Fibroblast of skin of right quadriceps (primary cell): ENCODE results near the gene PALD1.

Experiments used
- DNase-seq: peaks from one replicate; pipeline ENCODE4 v3.0.0-alpha.2; 2013

Gene PALD1

DNA sequence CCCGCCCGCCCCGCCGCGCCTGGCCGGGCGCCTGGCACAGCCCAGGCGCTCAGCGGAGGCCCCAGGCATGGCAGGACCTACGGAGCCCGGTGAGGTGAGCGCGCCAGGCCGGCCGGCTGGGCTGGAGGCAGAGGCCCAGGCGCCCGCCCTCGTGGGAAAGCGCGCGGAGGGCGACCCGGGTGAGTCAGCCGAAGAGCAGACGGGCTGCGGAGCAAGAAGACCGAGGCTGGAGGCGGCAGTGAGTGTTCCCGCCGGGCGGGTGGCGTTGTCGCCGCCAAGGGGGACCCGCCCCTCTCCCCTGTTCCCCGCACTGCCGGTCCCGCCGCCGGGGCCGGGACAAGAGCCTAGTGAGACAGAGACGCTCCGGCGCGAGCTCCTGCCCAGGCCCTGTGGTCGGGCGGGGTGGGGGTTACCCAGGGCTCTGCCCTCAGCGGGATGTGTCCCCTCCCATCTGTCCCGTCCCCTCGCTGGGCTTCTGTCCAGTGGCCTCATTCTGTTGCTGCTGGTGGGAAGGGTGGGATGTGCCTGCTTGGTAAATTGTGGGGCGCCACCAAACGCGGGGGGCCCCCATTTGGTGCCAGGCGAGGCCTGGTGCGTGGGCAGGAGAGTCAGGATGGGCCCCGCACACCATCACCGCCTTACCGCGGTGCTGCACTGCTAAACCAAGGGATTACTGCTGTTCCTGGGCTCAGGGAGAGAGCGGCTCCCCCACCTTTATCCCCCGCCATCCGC, 20.1 kb upstream of the PALD1 start:
- DNase-seq = peak; percentile 66

DNA sequence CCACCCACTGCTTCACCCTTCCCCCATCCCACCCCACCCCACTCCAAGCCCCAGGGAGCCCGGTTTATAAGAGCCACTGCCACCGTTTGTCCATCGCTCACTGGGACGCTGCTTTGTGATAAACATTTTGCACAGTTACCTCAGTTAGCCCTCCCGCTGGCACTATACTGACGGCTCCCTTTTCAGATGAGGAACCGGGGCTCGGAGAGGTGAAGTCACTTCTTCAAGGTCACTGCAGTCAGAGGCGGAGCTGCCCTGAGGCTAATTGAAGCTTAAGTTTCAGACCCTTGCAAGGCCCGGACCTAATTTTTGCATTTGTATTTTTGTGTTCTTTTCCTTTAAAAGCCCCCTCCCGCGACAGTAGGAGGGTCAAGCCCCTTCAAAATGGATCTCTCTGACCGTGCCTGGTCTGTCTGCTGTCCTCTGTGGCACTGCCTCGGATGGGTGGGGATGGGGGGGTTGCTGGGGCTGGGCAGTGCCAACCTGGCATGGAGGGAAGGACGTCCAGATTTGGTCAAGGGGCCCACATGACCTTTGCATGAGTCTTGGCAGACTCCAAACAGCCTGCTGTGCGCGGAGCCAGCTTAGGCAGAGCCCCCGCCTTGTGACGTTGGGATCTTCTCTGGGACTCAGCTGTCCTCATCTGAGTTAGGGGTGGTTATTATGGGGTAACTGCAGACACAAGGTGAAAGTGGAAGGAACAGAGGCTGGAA, 19.4 kb upstream of the PALD1 start:
- no peak for DNase-seq

DNA sequence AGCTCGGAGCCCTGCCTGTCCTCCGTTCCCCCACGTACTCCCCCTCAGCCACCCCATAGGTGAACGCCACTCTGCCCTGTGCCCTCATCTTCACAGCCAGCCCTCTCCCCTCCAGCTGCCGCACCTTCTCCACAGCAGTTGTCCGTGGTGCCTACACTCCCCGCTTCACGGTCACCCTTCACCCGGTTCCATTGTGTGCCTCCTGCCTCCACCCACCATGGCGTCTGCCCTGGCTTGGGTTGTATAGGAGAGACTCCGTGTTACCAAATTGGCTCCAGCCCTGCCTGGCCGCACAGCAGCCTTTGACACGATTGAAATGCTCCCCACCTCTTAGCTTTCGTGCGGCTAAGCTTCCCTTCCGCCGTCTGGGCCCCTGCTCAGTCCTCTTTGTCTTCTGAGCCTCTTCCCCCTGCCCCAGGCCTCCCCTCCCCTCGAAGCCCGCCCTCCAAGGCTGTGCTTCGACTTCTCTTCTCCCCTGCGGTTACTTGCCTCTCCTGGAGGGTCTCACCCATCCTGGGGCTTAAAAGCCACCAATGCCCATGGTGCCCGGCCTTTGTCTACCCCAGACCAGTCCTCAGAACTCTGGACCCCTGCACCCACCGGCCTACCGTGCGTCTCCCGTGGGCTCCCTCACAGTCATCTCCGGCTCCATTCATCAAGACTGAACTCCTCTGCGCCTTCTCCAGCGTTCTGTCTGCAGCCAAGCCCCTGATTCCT, 18.6 kb upstream of the PALD1 start:
- DNase-seq = no peak

DNA sequence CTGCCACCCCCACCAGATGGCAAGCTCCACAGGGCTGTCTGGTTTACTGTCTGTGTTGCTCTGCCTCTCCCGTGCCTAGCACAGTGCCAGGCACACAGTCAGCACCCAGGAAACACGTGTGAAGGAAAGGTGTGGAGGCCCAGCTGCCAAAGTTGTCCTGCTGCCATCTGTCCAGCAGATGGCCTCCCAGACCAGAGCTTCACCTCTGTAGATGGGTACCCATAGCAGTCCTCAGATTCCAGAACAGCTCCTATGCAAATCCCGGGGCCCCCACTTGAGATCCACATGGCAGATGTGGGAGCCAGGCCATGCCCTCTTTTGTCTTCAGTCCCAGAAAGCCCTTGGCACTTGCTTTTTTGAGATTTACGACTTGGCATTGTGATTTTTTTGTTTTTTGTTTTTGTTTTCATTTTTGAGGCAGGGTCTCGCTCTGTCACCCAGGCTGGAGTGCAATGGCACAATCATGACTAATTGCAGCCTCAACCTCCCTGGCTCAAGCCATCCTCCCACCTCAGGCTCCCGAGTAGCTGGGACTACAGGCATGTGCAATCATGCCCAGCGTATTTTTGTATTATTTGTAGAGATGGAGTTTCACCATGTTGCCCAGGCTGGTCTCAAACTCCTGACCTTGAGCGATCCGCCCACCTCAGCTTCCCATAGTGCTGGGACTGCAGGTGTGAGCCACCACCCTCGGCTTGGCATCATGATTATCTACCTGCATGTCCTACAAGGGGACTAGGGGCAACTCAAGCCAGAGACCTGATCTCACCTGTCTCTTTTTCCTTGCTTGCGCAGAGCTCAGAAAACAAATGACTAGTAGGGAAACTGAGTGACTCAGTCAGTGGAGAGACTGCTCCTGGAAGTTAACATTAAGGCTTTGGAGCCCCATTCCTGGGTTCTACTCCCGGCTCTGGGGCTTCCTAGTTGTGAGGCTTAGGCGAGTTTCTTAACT, 16.9 kb upstream of the PALD1 start:
- peak; percentile 34 for DNase-seq

DNA sequence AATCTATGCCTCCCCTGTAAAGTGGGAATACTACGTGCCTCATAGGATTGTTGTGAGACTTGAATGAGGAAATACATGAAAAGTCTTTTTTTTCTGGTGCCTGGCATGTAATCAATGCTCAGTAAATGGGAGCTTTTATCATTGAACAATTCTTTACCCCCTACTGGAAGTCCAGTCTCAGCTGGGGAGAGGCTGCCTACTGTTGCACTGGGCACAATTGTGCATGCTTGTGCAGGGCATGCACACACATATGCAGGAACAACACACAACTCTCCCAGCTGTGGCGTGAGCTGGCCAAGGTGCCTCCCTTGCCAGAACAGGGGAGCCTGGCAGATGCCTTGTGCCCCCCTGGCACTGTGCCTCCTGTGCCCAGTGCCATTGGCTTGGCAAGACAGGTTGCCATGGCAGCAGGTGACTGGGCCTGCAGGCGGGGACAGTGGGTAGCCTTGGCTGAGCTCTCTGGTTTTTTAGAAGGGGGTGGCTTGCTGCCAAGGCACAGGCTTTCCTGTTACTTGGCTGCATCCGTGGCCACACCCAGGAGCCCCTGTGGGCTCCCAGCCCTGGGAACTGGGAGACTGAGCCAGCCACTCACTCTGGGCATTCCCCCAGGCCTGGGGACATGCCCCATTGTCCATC, 16.1 kb upstream of the PALD1 start:
- DNase-seq = no peak

DNA sequence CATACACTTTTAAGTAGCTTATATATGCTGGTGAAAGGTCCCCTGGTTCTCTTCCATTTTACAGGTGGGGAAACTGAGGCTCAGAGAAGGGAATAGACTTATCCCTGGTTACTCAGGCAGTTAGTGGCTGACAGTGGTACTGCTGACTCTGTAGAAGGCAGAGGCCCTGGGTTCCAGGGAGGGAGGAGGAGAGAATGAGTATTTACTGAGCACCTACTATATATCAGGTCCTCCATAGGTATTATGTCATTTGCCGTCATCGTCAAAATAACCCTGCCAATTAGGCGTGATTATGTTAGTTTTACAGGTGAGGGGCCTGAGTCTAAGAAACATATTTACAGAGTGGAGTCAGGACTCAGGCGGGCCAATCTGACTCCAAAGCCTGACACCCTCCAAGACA, 13.3 kb upstream of the PALD1 start:
- DNase-seq = no peak

DNA sequence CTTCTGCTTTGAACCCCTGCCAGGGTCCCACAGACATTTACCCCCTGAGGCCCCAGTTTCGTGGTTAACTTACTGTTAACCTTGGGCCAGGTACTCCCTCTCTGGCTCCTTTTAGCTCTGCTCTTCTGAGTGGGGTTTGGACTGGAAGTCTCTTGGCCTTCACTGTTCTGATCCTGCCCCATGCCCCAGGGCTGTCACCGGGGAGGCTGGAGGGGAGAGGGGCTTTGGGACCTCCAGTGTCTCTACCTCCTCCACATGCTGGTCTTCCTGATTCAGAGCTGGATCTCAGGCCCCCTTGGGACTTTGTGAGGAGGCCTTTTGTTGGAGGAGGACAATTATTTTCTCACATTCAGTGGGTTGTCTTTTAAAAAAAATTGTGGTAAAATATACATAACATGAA, 12.7 kb upstream of the PALD1 start:
- no peak for DNase-seq

DNA sequence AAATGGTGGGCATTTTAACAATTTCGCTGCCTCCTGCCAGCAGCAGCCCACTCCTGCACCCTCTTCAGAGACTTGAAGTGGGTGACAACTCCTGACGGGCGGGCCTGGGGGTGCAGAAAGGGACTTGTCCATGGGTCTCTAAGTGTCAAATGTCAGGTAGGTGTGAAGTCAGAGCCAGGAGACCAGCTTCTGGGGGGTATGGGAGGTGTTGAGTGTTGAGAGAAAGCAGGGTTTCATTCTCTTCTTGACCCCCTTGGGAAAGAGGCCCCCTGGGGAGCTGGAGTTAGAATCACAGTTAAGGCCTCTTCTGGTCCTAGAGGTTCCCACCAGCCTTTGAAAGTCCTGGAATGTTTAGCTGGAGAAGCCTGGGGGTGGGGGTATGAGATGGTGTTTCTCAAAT, 11.6 kb upstream of the PALD1 start:
- DNase-seq = no peak

DNA sequence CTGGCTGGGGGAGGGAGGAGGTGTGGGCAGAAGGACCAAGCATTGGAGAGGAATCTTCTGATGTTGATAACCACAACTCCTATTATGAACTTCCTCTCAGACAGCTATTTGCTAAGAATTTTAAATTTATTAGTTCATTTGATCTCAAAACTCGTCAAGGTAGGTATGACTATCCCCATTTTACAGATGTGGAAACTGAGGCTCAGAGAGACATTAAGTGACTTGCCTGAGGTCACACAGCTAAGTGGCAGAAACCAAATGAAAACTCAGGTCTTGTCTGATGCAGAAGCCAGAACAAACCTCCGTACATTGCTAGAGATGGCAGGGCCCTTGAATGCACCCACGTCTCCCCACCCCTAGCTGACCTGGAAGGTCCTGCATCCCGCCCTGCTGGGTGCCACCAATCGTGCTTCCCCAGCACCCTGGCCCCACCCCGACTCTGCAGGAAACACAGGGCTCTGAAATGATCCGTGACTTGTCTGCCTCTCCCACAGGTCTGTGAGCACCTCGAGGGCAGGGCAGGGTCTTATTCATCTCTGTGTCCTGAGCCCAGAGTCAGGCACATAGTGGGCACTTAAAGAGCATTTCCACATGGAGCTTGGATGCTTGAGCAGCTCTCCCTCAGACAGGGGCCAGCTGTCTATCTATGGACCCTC, 5.6 kb upstream of the PALD1 start:
- DNase-seq = no peak

DNA sequence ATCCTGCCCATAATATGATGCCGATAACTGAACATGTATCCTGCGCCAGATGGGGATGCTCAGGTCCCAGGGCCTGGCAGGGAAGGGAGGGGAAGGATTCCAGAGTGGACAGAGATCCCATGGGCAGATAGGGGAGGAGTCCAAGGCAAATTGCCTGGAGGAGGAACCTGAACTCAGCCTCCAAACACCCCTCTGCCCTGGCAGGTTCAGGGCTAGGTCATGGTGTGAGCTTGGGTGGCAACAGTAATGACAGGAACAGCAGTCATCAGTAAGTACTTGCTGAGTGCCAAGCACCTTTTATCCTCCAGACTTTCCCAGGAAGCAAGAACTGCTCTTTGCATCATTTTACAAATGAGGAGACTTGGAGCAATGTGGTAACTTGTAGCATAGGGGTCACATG, 3.8 kb upstream of the PALD1 start:
- no peak for DNase-seq

DNA sequence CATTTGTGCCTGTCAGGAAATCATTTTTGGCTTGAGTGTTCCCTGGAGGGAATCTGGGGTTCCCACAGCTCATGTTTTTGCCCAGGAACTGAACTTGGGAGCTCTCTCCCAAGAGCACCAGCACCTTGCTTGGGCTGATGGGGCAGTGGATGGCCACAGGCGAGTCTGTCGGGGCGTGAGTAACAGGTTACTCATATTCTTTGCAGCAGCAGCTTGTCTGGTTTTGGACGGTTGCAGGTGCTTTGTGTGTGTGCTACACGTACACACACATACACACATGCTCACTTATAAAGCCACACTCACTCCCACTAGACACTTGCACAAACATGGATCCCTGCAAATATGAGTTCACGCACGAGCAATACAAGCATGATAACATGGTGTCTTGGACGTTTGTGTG, 2.9 kb upstream of the PALD1 start:
- DNase-seq = no peak

DNA sequence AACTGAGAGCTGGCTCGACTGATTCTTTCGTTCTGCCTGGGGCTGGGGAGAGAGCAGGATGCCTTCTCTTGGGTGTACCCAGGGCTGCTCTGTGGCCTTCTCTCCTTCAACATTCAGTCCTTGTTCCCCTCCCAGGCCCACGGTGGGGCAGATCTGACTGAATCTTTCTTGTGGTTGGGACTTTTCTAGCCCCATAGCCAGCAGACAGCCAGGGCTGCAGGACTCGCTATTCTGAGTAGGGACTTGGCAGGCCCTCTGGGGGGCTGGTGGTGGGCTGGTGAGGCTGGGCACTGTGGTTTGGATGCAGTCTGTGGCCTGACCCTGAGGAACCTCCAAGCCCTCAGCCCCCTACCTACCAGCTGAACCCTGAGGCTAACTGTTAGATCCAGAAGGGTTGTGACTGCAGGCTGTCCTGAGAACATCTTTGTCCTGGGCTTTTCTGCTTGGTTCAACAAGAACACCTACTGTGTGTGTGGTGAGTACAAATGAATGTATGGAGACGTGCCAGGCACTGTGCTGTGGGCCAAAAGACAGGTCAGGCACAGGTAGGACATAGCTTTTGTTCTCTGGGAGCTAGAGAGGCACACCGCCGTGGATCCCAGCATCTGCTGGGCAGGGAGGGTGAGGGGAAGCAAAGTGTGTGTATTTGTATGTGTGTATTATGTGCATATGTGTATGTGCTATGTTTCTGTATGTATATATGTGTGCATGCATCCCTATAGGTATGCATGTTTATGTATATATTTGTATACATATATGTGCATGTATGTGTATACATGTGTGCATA, 2.1 kb upstream of the PALD1 start:
- no peak for DNase-seq

DNA sequence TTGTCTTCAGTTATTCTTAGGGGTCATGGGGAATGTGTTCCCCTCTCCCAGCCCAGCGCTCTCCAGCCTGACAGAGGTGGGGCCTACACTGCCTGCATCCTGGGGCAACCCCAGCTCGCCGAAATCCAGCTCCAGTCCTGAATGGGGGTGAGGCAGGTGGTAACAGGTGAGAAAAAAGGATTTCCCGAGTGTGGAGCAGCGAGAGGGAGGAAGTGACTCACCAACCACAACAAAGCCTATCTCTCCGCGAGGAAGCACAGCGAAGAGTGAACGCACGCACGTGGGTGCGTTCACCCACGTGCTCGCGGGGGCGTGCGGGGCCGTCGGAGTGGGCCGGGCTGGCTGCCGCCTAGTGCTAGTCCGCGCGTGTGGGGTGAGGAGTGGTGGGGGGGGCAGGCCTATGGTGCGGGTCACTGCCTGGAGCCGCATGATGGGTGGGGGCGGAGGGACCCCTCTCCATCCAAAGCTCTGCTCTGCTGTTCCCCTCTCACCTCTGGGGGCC, 855 bp upstream of the PALD1 start:
- no peak for DNase-seq

DNA sequence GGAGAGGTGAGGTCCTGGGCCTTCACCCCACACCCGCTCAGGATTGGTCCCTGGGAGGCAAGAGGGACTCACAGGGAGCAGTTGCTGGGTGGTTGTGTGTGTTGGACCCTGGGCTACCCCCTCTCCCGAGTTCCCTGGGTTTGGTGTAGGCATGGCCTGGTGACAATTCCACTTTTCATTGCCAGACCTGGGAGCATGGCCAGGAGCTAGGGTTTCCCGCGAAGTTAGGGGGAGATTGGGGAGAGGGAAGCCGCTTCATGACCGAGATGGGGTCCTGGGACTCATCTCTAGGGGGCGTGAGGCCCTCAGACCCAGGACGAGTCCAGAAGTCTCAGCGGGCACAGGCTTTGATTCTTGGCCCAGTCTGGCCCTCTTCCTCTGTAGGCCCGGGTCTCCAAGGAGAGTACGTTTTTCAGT, 606 bp downstream of the PALD1 start:
- no peak for DNase-seq

DNA sequence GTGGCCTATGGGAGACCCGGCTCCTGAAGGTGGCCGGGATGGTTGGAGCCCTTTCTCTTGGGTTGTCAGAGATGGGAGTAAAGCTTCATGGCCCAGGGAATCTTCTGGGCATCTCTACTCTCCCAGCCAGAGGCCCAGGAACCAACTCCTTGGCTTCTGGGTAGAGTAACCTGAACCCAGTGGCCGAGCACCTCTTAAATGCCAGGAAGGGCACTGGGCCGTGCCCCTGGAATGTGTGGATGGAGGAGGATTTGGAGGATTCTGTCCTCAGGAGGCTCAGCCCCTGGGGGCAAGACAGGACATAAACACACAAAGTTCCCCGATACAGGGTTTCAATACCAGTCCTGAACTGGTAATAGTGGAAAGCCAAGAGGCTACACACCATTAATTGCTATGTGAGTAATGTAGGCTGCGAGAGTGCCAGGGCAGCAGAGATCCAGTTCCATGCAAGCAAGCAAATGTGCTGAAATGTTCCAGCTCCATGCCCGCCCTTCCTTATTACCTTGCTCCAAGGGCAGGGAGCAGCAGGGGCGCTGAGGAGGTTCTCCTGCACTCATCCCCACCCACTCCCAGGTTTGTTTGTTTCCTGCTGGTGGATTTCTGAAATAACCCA, 1.2 kb downstream of the PALD1 start:
- DNase-seq = no peak

DNA sequence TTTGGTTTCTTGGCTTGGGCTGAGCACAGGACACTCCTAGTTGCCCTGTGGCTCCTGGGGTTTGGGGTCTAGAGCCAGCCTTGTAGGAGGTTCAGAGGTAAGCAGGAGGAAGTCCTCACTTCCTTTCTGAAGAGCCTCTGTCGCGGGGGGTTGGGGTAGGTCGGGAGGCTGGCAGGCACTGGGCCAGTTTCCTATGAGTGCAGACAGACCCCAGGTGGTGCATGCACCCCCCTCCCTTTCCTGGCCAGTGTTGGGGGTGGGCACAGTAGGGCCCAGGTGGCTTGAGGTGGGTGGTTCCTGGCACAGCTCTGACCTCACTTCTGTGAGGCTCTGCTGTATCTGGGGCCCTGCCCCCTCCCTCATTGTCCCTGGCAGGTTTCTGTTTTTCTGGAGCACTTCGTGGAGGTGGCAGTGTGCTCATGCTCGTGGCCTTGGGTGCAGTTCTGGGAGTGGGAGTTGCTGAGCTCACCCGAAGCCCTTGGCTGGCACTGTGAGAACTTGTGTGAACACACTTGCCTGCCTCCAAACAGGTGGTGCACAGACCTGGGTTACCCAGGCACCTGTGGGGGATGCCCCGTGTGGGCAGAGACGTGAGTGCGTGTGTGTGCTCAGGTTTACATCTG, 1.8 kb downstream of the PALD1 start:
- DNase-seq = no peak

DNA sequence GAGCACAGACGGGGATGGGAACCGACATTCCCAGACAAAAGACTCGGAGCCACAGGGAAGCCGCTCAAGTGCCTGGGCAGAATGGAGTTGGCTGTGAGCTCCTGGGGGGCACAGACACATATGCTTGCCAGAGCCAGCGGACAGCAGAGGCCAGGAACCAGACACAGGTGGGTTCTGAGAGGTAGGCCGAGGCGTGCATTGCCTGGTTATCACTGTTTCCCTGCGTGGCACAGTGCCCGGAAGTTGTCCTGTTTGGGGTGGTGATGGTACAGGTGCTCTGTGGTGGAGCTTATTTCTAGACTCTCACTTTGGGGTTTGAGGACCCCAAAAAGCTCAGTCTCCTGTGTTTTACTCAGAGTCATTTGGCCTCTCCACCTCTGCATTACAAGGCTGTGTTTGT, 2.5 kb downstream of the PALD1 start:
- DNase-seq = no peak

DNA sequence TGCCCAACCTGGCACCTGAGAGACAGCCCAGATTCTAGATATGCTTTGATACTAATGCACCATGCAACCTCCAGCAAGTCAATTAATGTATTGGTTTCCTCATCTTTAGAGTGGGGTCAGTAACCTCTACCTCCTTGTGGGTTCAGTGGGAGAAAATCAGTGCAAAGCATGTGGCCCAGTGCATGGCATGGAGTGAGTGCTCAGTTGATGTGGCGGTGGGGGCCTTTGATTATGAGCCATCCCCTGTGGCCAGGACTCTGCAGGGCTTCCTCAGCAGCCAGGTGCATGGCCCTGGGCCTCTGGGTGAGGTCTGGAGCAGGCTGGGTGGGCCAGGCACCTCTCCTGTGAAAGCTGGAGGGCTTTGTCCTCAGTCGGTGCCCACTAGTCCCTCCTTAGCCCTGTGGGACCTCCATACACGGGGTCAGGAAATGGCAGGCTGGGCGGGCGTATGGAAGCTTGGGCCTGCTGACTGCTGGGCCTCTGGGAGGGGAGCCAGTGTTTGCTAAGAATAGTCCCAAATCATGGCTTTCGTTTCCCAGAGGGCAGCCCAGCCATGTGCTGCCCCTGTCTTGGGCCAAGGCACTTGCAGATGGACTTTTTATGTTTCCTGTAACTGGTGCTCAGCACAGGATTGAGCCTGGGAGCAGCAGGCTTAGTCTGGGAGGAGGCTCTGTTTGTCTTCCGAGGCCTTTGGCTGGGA, 3.4 kb downstream of the PALD1 start:
- DNase-seq = no peak
